SIG-M5 treated with dmso at 0.1 percent for 504 hours (cell line): ENCODE data around the gene ANAPC5.

Experiments used
- DNase-seq: peaks from one replicate; lab custom pipeline; 2025; ENCODE audit not compliant: unreplicated experiment; lab: John Stamatoyannopoulos, UW

The ANAPC5 gene

GRCh38 chr12:121371404-121371803 lies 19.2 kb upstream of the ANAPC5 start:
- DNase-seq: no peak

- no peak for DNase-seq
Observed at GRCh38 chr12:121366063-121366459, 13.8 kb upstream of the ANAPC5 start.

- DNase-seq: no peak
Observed at GRCh38 chr12:121365416-121366062, 13.3 kb upstream of the ANAPC5 start.

- peak; percentile 30 for DNase-seq
Observed at GRCh38 chr12:121364683-121365121, 12.5 kb upstream of the ANAPC5 start.

GRCh38 chr12:121358073-121358472 lies 5.9 kb upstream of the ANAPC5 start:
- no peak for DNase-seq

- DNase-seq: no peak
Observed at GRCh38 chr12:121357331-121357730, 5.1 kb upstream of the ANAPC5 start.

GRCh38 chr12:121356657-121357056 lies 4.4 kb upstream of the ANAPC5 start:
- no peak for DNase-seq

- no peak for DNase-seq
Observed at GRCh38 chr12:121355818-121356217, 3.6 kb upstream of the ANAPC5 start.

GRCh38 chr12:121352682-121353018 lies 439 bp upstream of the ANAPC5 start:
- DNase-seq: no peak

- no peak for DNase-seq
Observed at GRCh38 chr12:121346747-121347146, 5.5 kb downstream of the ANAPC5 start.

- no peak for DNase-seq
Observed at GRCh38 chr12:121345151-121345815, 6.9 kb downstream of the ANAPC5 start.

- DNase-seq: no peak
Observed at GRCh38 chr12:121344506-121344905, 7.7 kb downstream of the ANAPC5 start.

- no peak for DNase-seq
Observed at GRCh38 chr12:121337416-121337815, 14.8 kb downstream of the ANAPC5 start.

- DNase-seq: peak; percentile 91
Observed at GRCh38 chr12:121334513-121335343, 17.5 kb downstream of the ANAPC5 start.

- no peak for DNase-seq
Observed at GRCh38 chr12:121333747-121334146, 18.5 kb downstream of the ANAPC5 start.

GRCh38 chr12:121331248-121331647 lies 21.0 kb downstream of the ANAPC5 start:
- no peak for DNase-seq

- no peak for DNase-seq
Observed at GRCh38 chr12:121330692-121331091, 21.5 kb downstream of the ANAPC5 start.

- no peak for DNase-seq
Observed at GRCh38 chr12:121330195-121330594, 22.0 kb downstream of the ANAPC5 start.

GRCh38 chr12:121328620-121329019 lies 23.6 kb downstream of the ANAPC5 start:
- no peak for DNase-seq

GRCh38 chr12:121326996-121327674 lies 25.1 kb downstream of the ANAPC5 start:
- no peak for DNase-seq

GRCh38 chr12:121325922-121326396 lies 26.3 kb downstream of the ANAPC5 start:
- no peak for DNase-seq
